Activated gamma-delta T cell (primary cell): ENCODE results near the gene PLD2.
"Not testable (repeated sequence)": the region's sequence is repeated elsewhere in the genome, so short reads cannot be mapped to it uniquely, and the experiment has no call there.

Experiments used
- DNase-seq: peaks from one replicate; lab custom pipeline; 2025; lab: John Stamatoyannopoulos, UW

Gene PLD2

DNA sequence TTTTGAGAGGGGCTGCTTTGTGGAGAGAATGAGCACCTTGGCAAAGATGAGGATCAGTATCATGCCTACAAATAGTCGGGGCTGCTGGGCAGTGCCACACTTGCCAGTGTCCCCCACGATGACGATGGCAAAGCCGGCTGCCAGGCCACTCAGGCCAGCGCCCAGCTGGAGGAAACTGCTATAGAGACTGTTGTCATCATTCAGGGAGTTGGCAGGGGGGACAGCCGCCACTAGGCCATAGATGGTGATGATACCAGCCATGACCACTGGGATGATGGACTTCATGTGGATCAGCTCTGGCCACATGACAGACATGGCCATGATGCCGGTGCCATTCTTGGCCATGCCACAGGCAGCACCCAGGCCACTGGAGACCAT is 50.0 kb downstream of the PLD2 start:
- DNase-seq, result no peak

DNA sequence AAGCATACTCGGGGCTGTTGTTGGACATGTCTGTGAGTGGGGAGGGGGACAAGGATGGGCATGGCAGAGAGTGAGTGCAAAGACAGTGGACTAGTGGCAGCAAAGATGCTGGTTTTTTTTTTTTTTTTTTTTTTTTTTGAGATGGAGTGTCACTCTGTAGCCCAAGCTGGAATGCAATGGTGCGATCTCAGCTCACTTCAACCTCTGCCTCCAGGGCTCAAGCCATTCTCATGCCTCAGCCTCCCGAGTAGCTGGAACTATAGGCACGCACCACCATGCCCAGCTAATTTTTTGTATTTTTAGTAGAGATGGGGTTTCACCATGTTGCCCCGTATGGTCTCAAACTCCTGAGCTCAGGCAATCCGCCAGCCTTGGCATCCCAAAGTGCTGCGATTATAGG is 50.4 kb downstream of the PLD2 start:
- not testable (repeated sequence) for DNase-seq

DNA sequence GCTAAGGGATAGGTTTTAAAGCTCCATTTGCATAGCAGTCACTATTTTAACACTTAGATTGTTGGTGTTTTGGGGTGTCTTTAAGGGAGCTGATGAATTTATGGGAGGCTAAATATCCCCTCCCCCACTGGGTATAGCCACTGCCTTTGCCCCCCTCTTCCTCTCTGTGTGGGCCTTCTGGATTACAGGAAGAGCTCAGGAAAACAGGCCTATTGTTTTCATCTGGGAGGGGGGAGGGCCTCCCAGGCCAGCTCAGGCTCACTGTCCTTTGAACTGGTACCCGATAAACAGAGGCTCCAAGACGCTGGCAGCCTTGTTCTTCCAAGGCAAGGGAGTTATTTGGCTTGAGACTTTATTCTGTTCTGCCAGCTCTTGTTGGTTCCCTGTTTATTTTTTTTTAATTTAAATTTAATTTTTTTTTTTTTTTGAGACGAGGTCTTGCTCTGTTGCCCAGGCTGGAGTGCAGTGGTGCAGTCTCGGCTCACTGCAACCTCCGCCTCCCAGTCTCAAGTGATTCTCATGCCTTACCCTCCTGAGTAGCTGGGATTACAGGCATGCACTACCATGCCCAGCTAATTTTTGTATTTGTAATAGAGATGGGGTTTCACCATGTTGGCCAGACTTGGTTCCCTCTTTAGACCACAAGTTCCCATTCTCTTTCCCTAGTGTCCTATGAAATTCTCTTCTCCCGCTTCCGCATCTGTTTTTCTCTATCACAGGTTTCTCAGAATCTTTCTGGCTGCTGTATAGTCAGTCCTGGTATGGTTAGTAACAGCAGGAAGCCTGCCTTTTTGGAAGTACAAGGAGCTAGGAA is 51.3 kb downstream of the PLD2 start:
- DNase-seq, result no peak

GRCh38 chr17:4858882-4859260 is 51.9 kb downstream of the PLD2 start:
- no peak for DNase-seq

- no peak for DNase-seq
Observed at GRCh38 chr17:4859816-4860625, 53.1 kb downstream of the PLD2 start.

GRCh38 chr17:4860651-4861050 is 53.7 kb downstream of the PLD2 start:
- DNase-seq, result no peak

GRCh38 chr17:4861052-4861451 is 54.1 kb downstream of the PLD2 start:
- DNase-seq, result no peak

GRCh38 chr17:4862720-4863119 is 55.8 kb downstream of the PLD2 start:
- DNase-seq, result no peak

GRCh38 chr17:4863321-4863720 is 56.4 kb downstream of the PLD2 start:
- no peak for DNase-seq

DNA sequence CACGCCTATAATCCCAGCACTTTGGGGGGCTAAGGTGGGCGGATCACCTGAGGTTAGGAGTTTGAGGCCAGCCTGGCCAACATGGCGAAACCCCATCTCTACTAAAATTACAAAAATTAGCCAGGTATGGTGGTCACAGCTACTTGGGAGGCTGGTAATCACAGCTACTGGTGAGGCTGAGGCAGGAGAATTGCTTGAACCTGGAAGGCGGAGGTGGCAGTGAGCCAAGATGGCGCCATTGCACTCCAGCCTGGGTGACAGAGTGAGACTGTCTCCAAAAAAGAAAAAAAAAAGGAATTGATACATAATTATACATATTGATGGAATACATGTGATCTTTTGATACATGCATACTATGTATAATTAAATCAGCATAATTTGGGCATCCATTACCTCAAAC is 60.6 kb downstream of the PLD2 start:
- DNase-seq, result not testable (repeated sequence)

GRCh38 chr17:4869058-4869998 is 62.4 kb downstream of the PLD2 start:
- not testable (repeated sequence) for DNase-seq

- no peak for DNase-seq
Observed at GRCh38 chr17:4870855-4871254, 63.9 kb downstream of the PLD2 start.

GRCh38 chr17:4872786-4873185 is 65.8 kb downstream of the PLD2 start:
- no peak for DNase-seq
